SW 1271 (cell line): ENCODE data around the gene TAF1D.

ENCODE experiments used
- DNase-seq, 2 experiments: peaks; one replicate each; lab custom pipeline; 2025; lab: John Stamatoyannopoulos, UW

The TAF1D gene

GRCh38 chr11:93724089-93724488 lies 17.2 kb downstream of the TAF1D start:
- DNase-seq = no peak

- no peak for DNase-seq
Measured at GRCh38 chr11:93720522-93720921, 20.8 kb downstream of the TAF1D start.

- no peak for DNase-seq
Measured at GRCh38 chr11:93719310-93719709, 22.0 kb downstream of the TAF1D start.

DNA sequence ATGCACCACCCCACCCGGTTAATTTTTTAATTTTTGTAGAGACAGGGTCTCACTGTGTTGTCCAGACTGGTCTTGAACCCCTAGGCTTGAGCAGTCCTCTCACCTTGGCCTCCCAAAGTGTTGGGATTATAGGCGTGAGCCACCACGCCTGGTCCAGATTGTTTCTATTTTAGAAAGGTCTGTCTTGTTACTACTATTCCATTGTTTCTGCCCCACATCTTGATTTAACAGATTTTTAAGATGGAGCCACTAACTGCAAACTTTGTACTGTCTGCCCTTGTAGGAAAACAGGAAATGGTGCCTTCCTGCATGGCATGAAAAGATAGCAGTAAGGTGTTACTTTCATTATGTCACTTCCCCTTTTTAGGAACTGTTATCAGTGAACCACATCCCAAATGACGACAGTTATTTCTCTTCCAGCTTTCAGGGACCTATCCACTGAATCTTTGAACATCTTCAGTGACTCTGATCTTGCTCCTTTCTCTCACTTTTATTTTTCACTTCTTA lies 23.2 kb downstream of the TAF1D start:
- no peak for DNase-seq

DNA sequence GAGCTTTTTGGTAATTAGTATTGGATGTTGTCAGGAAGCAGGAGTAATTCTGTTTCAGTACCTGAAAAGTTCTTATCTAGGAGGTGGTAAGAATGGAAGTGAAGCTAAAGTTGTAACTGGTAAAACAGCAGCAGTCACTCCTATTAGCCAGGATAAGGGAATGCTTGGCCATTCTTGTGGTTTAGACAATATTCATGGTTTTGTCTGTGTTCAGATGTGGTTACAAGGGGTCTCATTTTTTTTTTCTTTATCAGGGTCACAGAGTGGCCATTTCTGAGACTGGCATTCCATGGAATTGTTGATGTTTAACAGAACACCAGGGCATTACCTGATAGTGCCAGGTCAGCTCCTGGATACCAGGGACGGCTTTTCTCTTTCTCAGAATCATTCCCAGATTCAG lies 23.8 kb downstream of the TAF1D start:
- no peak for DNase-seq

DNA sequence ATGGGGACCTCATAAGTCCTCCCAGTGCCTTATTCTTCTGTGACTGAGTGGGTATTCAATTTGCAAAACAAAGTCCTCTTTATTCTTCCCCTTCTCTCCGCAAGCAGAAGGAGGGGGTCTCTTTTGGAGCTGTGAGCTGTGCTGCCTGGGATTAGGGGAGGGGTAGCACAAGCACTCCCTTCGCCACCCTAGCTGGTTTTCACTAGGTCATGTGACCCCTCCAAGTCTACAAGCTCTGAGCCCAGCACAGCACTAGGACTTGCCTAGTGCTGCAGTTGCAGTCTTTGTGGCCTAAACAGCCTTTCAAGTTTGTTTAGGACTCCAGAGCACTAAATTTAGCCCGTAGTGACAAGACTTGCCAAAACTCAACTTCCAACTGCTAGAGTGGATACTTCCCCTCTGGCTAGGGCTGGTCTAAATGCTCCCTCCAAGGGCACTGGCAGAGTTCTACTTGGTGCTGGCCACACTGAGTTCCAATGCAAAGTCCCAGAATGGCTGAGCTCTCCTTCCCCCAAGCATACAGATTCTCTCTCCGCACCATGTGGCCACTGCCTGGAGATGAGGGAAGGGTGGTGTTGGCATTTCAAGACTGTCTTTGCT lies 25.4 kb downstream of the TAF1D start:
- DNase-seq = no peak

GRCh38 chr11:93712678-93713077 lies 28.6 kb downstream of the TAF1D start:
- DNase-seq = no peak

DNA sequence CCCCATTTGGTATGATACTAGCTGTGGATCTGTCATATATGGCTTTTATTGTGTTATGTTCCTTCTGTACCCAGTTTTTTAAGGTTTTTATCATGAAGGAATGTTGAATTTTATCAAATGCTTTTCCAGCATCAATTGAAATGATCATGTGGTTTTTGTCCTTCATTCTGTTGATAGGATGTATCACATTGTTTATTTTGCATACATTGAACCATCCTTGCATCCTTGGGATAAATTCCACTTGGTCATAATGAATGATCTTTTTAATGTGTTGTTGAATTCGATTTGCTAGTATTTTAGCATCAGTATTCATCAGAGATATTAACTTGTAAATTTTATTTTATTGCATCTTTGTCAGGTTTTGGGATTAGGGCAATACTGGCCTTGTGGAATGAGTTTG lies 31.1 kb downstream of the TAF1D start:
- DNase-seq = no peak

DNA sequence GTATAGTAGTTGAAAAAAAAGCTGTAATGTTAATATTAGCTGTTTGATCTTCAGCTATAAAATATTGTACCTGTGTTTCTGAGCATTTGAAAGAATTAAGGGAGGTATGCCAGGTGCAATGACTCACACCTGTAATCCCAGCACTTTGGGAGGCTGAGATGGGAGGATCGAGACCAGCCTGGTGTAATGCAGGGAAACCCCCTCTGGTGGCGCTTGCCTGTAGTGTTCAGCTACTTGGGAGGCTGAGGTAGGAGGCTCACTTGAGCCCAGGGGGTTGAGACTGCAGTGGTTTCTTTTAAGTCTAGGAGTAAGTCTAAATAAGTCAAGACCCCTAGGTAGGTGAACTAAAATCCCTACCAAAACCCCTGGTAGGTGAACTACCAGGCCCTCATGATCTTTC lies 37.1 kb downstream of the TAF1D start:
- DNase-seq = peak; percentile 36 to 48

DNA sequence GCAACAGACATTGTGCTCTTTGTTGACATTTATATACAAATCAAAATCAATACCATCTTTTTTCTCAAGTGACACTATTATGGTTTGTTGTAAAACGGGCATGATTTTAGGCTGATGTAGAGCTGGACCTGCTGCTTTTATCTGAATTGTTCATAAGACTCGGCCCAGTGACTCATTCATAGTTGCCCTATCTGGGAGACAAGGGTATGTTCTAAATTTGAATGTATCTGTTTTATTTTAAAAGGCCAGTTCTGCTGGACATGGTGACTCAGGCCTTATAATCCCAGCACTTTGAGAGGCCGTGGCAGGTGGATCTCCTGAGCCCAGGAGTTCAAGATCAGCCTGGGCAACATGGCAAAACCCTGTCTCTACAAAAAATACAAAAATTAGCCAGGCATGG lies 40.5 kb downstream of the TAF1D start:
- DNase-seq = no peak

GRCh38 chr11:93697611-93698010 lies 43.7 kb downstream of the TAF1D start:
- DNase-seq = no peak

DNA sequence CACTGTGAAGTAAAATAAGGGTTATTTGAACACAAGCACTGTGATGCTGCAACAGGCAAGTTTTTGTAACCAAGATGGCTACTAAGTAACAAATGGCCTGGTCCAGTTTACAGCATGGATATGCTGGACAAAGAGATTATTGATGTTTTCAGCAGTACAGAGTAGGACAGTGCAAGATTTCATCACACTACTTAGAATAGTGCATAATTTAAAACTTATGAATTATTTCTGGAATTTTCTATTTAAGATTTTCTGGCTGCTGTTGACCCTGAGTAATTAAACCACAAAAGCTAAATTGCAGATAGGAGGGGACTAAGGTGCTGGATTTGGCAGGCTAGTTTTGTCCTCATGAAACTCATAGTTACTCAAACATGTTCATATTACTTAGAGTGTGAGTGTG lies 46.7 kb downstream of the TAF1D start:
- no peak for DNase-seq

DNA sequence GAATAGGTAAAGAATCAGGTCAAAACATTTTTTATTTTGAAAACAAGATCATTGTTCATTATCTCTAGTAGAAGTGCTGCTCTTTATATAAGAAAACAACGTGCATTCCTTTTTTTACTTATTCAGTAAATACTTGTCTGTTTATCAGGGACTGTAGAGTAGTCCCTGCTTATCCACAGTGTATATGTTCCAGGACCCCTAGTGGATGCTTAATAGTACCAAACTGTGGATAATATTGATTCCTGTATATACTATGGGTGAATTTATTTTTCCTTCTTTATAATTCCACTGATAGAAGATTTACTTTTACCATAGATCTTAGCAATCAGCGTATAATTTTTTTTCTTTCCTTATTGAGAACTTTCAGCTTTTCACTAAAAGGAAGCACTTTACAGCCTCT lies 47.2 kb downstream of the TAF1D start:
- DNase-seq = peak in 1 of 2 experiments; percentile 50

- no peak for DNase-seq
Measured at GRCh38 chr11:93689240-93689639, 52.1 kb downstream of the TAF1D start.

DNA sequence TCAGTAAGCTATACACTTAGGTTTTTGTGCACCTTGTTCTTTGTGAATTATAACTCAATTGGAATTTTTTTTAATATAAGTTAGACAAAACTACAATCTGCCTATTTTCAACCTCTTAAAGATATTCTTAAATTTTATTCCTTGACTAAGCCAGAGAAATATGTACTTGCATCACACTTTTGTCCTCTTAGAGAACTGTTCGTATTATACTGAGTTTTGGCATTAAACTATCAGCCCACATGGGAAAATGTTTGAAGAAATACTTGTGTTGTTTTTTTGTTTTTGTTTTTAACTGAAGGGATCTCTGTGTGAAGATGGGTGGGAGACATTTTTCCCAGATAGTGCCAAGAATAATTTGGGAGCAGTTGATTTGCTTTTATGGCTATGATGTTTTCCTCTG lies 54.5 kb downstream of the TAF1D start:
- DNase-seq = no peak

DNA sequence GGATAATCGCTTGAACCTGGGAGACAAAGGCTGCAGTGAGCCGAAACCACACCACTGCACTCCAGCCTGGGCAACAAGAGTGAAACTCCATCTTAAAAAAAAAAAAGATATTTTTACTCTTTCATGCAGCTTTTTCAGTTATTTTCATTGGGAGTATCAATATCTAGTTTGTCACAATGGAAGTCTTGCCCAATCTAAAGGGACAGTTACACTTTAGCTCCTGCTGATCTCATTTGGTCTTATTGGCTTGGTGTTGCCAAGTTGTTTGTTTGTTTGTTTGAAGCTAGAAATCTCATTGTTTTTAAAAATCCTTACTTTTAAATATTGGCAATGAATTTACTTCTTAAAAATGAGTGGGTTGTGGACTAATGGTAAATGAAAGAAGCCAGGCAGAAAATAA lies 55.1 kb downstream of the TAF1D start:
- DNase-seq = no peak
